HG03439 (cell line): ENCODE data around the gene RGSL1.

Source experiments
- ATAC-seq: cut with Tn5 transposase; IDR thresholded peaks from one replicate; pipeline ENCODE4 v1.9.1; 2021; ENCODE audit warnings: mild to moderate bottlenecking, moderate library complexity; ENCODE audit not compliant: unreplicated experiment

Gene RGSL1

DNA sequence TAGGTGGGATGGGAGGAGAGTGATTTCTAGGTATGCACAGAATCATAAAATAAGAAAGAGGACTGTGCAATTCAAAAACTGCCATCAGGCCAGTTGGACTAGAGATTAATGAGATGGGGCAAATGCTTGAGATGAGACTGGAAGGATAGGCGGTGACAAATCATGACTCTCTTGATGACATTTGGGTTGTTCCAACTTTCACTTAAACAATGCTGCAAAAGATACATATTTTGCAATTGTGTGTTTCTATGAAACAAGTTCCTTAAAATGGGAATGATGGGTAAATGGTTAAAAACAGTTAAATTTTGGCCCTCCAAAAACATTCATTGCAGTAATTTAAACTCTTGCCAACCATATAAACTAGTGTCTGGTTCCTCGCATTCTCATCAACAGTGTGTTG is 84.0 kb downstream of the RGSL1 start:
- ATAC-seq: no peak

DNA sequence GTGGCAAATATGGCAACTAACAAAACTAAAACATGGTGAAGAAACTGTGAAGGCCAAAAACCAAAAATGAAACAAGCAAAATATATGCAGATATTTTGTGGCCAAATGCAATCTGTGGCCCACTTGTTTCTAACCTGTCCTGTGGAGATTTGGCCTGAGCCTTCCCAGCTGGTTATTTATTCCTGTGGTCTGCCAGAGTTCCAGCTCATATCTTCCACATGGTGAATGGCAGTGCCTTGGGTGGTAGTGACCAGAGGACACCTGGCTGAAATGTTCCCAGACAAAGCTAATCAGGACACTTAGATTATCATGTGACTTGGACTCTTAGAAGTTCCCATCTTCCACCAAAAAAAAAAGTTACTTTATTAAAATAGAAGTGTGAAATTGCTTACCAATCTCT is 99.4 kb downstream of the RGSL1 start:
- ATAC-seq: no peak

DNA sequence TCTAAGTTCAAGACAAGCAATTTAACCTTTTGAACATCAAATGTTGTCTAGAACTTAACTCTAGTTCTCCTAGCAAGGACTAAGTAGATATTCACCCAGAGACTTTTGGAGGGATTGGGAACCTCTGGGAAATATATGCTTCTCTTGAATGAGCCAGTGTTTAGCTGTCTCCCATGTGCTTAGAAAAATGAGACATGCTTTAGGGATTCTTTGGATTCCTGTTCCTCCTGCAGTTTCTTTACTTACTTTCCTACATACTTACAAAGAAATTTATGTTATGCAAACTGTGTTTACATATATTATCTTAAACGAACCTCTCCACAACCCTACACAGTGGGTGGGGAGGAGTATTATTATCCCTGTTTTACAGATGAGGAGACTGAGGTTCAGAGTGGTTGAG is 99.9 kb downstream of the RGSL1 start:
- no peak for ATAC-seq

DNA sequence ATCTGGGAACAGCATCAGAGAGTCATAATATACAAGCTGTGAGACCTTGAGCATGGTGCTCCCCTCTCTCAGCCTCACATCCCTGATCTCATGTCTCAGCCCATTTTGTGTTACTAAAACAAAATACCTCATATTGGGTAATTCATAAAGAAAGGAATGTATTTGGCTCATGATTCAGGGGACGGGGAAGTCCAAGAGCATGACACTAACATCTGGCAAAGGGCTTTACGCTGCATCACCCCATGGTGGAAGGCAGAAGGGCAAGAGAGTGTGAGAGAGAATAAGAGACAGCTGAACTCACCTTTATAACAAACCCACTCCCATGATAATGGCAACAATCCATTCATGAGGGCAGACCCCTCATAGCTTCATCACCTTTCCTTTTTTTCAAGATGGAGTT is 102.6 kb downstream of the RGSL1 start:
- ATAC-seq: no peak

- ATAC-seq: no peak
These were observed 105.5 kb downstream of the RGSL1 start for GRCh38 chr1:182555493-182555892.

DNA sequence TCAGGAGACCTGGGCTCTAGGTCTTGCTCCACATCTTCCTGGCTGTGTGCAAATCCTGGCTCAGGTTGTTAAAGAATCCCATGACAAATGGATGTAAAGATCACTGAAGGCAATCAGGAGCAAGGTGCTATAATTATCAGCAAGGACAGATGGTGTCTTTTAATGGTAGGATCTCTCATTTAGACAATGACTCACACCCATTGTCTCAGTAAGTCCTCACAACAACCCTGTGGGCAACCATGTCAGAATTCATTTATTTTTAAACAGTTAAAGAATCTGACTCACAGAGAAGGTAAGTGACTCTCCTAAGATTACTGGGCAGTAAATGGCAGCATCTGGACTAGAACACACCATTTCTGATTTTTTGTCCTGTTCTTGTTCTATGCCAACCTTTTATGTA is 106.3 kb downstream of the RGSL1 start:
- no peak for ATAC-seq

GRCh38 chr1:182560392-182560984 is 110.5 kb downstream of the RGSL1 start:
- no peak for ATAC-seq

DNA sequence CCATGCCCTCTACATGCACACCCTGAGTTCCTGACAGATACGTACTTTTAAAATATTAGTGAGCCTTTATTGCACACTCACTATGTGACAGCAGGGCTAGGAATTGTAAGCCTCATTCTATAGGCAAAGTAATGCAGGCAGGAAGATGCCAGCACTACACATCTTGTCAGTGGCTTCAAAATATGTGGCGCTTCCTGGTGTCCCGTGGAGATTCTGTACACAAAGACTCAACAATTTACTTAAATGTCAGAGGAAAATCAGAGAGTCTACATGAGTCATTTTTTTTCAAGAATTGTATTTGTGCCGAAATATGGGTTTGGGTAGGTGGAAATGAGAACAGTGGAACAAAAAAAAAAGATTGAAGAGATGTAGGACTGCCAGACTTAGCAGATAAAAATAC is 111.5 kb downstream of the RGSL1 start:
- no peak for ATAC-seq

GRCh38 chr1:182563095-182563494 is 113.1 kb downstream of the RGSL1 start:
- ATAC-seq: no peak

DNA sequence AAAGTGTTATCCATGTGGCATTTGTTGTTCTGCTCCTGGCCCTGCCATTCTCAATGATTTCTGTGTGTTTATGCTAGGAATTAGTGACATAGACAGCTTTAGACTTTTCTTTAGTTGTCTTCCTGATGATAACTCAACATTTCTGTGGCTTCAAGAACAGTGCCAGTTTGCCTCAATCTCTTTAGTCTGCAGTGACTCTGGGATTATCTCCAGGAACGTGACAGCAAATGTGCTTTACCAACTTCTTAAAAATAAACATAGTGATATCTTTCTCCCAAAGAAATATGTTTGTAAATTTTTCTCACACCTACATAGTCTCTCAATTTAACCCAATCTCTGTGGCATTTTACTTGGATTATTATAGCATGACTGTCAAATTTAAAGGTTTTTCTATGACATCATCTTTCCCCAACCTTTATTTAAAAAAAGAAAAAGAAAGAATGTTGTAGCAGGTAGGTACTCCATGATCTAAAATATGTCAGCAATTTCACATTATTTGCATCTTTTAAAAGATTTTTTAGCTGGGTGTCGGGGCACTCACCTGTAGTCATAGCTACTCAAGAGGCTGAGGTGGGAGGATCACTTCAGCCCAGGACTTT is 114.6 kb downstream of the RGSL1 start:
- no peak for ATAC-seq

- no peak for ATAC-seq
These were observed 115.6 kb downstream of the RGSL1 start for GRCh38 chr1:182565537-182565936.

DNA sequence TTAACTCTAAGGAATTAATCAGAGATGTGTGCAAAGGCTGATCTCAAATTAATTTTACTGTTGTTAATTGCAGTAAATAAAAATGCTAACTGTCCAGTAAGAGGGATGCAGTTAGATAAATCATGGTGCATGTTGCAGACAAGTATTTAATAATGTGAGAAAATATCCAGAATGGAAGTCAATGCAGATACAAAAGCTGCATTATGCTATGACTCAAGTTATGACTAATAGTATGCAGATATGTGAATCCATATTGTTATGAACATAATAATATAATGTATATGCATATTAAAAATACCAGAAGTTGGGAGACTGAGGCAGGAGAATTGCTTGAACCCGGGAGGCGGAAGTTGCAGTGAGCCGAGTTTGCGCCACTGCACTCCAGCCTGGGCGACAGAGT is 117.7 kb downstream of the RGSL1 start:
- ATAC-seq: no peak

DNA sequence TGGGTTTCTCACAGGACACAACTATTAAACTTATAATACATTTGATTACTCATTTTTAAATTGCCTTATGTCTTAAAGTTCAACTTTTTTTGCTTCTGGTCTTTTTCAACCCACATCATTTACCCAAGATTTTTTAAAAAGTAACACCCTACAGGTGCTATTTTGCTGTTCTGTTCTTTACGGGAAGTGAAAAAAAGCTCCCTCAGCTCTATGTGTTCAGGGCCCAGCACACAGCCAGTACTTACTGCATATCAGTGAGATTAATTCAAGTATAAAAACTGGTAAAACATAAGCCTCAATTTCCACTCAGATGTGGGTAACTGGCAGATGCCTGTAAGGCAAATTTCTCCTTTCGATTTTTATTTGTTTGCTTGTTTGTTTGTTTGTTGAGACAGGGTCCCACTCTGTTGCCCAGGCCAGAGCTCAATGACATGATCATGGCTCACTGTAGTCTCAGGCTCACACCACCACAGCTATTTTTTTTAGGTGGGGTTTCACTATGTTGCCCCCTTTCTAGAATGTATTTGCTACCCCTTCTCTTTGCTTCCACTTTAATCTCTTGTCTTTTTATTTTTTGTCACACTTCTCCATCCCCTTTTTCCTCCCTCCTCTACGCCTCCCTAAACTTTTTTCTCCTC is 118.8 kb downstream of the RGSL1 start:
- ATAC-seq: no peak

DNA sequence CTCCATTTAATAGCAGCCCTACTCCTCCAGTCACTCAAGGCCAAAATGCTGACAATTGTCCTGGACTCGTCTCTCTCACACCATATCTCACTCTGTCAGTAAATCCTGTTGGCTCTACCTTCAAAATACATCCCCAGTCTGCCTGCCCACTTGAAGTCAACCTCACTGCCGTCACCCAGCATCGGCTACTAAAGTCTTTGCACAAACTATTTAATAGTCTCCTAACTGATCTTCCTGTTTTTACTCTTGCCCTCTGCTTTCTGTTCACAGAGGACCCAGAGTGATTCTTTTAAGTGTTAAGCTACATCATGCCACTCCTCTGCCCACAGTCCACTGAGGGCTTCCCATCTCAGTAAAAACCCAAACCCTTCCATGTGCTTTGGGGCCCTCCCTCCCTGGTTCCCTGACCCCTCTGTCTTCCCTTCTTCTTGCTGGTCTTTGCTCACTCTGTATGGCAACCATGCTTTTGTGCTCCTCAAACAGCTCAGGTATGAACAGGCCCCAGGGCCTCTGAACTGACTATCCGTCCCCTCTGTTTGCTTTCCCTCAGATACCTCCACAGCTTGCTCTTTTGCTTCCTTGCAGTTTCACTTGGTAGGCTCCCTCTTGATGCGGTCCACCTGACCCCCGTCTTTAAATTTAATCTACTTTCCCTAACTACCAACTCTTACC is 120.1 kb downstream of the RGSL1 start:
- no peak for ATAC-seq

GRCh38 chr1:182570611-182570970 is 120.6 kb downstream of the RGSL1 start:
- ATAC-seq: no peak

- ATAC-seq: no peak
These were observed 124.2 kb downstream of the RGSL1 start for GRCh38 chr1:182574156-182574555.

DNA sequence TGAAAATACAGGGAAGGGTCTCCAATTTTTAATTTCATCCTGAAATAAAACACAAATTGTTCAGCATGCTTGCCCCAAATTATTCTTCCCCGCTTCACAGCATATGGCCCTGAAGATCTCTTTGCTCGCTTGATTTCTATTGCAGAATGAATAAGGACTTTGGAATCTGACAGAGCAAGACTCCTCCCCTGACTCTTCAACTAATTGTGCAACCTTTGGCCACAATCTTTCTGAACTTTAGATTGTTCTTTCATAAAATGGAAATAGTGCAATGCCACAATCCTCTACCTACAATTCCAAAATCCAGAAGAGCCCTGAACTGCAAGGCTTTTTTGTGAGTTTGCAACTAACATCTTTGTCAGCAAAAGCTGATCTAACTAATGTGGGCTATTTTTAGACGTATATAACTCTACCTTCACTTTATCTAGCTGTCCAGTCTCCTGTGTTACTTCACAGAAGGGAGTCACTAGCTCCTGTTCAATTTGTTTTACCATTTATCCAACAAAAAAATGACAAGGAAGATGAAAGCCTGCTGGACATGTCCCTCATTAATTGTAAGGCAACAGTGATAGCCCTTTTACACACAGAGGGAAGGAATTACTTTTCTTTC is 125.7 kb downstream of the RGSL1 start:
- no peak for ATAC-seq

DNA sequence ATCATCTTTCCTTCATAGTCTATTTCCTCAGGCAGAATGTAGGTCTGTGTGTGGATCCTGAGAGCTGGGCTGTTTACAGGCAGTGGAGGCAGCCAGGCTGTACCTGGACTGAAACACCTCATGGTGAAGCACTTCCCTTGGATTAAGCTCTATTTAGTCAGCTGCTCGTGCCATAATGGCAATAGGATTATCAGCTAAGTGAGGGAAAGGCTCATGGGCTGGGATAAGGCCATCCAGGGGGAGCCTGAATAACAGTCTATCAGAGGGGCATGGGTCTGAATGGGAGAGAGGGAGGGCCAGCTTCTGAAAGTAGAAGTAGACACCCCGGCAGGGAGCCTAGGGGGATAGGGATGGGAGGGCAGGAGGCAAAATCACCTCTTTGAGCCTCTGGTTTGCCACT is 130.8 kb downstream of the RGSL1 start:
- ATAC-seq: no peak

- ATAC-seq: no peak
These were observed 134.8 kb downstream of the RGSL1 start for GRCh38 chr1:182584746-182585145.

DNA sequence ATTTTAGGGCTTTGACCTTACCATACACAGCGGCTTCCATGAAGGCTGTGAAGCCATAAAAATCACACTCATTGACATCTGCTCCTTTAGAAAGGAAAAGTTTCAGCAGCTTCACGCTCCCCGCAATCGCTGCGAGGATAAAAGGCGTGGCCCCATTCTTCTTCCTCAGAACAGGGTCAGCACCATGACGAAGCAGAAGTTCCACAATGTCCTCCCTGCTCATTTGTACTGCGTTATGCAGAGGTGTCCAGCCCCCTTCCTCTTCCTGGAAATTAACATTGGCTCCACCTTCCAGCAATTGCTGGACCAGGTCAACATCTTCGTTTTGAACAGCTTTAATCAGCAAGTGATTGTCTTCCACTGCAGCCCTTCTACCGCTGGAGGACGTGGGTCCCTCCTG is 136.4 kb downstream of the RGSL1 start:
- no peak for ATAC-seq

DNA sequence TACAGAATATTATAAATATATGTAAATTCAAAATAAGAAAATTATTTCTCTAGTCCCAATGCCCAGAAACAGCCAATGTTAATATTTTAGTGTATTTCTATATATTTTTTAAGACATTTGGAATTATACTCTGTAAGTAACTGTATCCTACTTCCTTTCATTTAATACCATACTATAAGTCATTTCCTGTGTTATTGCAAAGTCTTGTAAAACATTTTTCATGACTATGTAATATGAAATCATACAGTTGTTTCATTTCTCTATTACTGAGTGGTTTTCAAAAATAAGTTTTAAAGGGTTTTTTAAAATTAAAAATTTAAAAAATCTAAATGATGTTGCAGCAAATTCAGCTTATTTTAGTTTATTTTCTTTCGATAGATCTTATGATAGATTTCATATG is 137.1 kb downstream of the RGSL1 start:
- no peak for ATAC-seq
